Measurements from ENCODE around the gene TAS2R7.
"Not testable (repeated sequence)": the region's sequence is repeated elsewhere in the genome, so short reads cannot be mapped to it uniquely, and the experiment has no call there.

TAS2R7 gene, protein sequence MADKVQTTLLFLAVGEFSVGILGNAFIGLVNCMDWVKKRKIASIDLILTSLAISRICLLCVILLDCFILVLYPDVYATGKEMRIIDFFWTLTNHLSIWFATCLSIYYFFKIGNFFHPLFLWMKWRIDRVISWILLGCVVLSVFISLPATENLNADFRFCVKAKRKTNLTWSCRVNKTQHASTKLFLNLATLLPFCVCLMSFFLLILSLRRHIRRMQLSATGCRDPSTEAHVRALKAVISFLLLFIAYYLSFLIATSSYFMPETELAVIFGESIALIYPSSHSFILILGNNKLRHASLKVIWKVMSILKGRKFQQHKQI

DNA sequence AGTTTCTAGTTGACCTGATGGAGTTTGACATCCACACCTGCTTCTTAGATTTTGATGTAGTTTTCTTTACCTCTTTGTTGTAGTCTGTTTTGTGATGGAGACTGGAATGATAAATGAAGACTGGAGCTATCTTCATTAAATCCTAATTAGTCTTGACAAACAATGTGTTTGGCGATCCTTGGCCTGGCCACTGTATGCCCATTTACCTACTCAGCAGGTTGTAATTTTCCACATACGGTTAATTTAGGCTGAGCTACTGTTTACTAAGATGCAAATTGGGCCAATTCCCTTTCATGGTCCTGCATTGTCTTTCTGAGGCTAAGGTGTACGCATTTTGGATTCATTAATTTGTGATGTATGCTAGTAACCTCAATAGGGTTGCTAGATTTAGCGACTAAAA, at the start of gene TAS2R7:
Gene TAS2R7, minus strand, starts transcription at position 41 of the 400 bp plus-strand sequence. CDS start 57 bp downstream, outside the sequence.
- no peak for DNase-seq (ENCODE audit: low read depth in 1 of 2, low spot score in 1 of 2)

DNA sequence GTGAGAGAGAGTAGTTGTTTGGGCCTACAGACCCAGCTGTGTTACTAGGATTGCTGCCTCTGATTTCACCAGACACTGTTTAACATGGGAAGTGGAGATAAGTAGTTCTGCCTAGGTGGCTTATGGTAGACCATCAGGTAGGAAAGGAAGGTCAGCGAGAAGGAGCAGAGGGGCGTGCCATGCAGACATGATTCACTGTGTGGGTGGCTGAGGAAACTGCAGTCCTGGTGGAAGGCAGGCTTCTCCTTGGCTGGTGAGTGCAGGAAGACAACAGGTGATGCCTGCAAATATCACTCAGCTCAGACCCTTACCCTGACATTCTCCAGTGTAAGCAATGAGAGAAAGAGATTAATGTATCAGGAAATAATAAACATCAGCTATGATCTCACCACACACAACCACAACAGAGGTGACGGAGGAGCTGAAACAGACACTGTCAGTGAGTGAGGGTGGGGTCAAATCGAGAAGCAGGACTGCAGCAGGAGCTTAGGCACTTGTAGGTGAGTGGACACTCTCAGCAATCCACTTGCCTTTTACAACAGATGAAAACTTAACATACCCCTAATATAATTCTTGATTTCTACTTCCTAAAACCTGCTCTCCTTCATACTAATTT, 48.9 kb upstream of the TAS2R7 start:
- DNase-seq (ENCODE audit: low read depth in 1 of 2, low spot score in 1 of 2) = no peak

- DNase-seq (ENCODE audit: low read depth in 1 of 2, low spot score in 1 of 2) = no peak
Observed at GRCh38 chr12:10849425-10849878, 47.0 kb upstream of the TAS2R7 start, which contains the start of gene PRR4. PRR4 (minus strand) TSS chr12:10849475; CDS start chr12:10849437, 38 bp downstream.

GRCh38 chr12:10847744-10848143, 45.3 kb upstream of the TAS2R7 start:
- DNase-seq (ENCODE audit: low read depth in 1 of 2, low spot score in 1 of 2) = no peak

GRCh38 chr12:10842862-10843261, 40.4 kb upstream of the TAS2R7 start:
- DNase-seq (ENCODE audit: low read depth in 1 of 2, low spot score in 1 of 2) = no peak

DNA sequence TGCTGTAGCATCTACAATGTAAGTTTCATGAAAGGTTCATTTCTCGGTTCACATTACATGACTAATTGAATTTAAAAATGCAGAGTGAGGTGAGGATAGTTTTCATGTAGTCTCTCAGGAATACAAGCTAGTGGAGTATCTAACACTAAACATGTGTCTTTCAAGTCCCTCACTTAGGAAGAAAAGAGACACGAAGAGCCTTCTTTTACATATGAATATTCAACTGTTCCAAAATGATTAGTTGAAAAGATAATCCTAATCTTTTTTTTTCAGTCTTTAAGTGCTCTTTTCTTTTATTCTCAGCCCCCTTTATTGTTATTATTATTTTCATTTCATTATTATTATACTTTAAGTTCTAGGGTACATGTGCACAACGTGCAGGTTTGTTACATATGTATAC, 36.0 kb upstream of the TAS2R7 start:
- DNase-seq (ENCODE audit: low read depth in 1 of 2, low spot score in 1 of 2) = no peak

DNA sequence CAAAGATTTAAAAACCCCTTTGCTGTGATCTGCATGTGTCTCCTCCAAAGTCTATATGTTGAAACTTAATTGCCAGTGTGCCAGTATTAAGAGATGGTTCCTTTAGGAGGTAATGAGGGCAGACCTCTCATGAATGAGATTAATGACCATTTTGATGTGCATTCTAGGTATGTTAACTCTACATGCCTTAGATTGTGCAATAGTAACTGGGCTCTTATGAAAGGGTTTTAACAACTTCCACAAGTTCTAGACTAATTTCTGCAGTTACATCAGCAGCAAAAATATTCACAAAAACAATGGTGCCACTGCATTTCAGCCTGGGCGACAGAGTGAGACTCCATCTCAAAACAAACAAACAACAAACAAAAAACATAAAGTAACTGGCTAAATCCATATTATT, 27.6 kb upstream of the TAS2R7 start:
- no peak for DNase-seq (ENCODE audit: low read depth in 1 of 2, low spot score in 1 of 2)

DNA sequence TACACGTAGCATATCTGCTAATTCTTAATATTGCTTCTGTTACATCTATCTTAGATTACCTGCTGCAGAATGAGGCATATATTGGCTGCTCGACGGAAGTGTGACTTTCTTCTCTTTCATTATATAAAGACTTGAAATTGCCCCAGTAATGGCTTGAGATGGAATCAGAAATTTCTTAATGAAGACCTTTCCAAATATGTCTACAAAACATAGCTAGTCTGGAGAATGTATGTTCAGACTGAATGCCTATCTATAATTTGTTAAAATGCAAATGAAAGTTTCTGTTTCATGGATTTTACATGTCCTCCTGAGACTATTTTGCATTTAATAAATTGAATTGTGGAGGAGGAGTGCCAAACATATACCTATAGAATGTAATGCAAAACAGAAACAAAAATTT, 23.8 kb upstream of the TAS2R7 start, which contains the start of gene TAS2R10:
Gene TAS2R10, minus strand, starts transcription at position 101 of the 400 bp plus-strand sequence. Its CDS starts 89 bp downstream, at position 12.
- no peak for DNase-seq (ENCODE audit: low read depth in 1 of 2, low spot score in 1 of 2)

GRCh38 chr12:10824957-10825356, 22.5 kb upstream of the TAS2R7 start:
- no peak for DNase-seq (ENCODE audit: low read depth in 1 of 2, low spot score in 1 of 2)

DNA sequence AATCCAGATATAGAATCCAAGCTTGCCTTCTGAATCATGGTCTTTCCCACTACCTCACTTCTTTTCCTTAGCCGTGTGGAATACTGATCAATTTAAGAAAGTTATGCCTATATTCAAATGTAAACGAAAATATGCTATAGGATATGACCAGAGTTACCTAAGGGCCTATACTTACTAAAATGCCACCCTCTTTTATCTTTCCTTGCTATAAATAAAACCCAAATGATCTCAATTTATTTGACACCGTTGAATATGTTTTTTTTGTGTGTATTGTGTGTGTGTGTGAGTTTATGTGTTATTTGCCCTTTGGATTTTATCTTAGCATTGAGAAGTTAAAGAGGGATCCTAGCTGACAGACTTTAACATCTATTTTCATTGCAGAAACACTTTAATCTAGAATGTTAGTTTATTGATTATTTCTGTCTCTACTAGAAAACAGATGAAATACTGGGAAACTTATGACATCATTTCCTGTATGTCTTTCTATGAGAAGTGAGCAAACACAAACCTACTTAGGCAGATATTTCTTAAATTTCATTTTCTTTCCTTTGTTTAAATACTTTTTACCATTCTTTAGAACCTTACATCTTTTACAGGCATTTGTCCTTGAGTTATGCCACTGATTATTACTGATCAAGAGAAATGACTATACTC, 9.6 kb upstream of the TAS2R7 start:
- DNase-seq (ENCODE audit: low read depth in 1 of 2, low spot score in 1 of 2) = no peak

GRCh38 chr12:10810068-10810467, 7.6 kb upstream of the TAS2R7 start, which contains the start of gene TAS2R9:
TAS2R9 (minus strand) TSS chr12:10810168; CDS start chr12:10810075, 93 bp downstream.
- no peak for DNase-seq (ENCODE audit: low read depth in 1 of 2, low spot score in 1 of 2)

DNA sequence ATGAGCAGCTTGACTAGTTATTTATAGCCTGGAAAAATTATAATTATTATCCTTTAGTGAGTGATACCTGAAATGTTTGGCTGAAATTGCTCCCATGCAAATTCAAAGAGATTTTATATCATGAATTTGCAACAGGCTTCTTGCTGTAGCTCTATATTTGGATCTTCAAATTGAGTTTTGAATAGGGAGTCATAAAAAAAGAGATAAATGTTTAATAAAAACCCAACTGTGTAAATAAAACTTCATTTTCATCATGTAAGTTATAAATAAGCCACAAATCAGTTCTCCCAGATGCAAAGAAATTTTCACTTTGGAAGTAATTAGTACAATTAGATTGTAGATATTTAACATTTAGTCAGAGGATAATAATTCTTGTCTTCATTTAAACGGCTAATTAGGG, 4.8 kb upstream of the TAS2R7 start, which contains the start of gene TAS2R8:
Gene TAS2R8, minus strand, starts transcription at position 101 of the 400 bp plus-strand sequence. CDS start 306 bp downstream, outside the sequence.
- DNase-seq (ENCODE audit: low read depth in 1 of 2, low spot score in 1 of 2) = no peak

GRCh38 chr12:10801741-10802140, 686 bp downstream of the TAS2R7 start:
- no peak for DNase-seq (ENCODE audit: low read depth in 1 of 2, low spot score in 1 of 2)

GRCh38 chr12:10794222-10794621, 8.2 kb downstream of the TAS2R7 start:
- no peak for DNase-seq (ENCODE audit: low read depth in 1 of 2, low spot score in 1 of 2)

DNA sequence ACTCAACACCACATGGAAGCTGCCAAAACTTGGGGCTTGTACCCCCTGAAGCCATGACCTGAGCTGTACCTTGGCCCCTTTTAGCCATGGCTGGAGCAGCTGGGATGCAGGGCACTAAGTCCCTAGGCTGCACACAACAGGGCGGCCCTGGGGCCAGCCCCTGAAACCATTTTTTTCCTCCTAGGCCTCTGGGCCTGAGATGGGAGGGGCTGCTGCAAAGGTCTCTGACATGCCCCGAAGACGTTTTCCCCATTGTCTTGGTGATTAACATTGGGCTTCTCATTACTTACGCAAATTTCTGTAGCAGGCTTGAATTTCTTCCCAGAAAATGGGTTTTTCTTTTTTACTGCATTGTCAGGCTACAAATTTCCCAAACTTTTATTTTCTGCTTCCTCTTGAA, 10.7 kb downstream of the TAS2R7 start:
- DNase-seq (ENCODE audit: low read depth in 1 of 2, low spot score in 1 of 2) = not testable (repeated sequence)

GRCh38 chr12:10783252-10783651, 19.2 kb downstream of the TAS2R7 start:
- no peak for DNase-seq (ENCODE audit: low read depth in 1 of 2, low spot score in 1 of 2)

DNA sequence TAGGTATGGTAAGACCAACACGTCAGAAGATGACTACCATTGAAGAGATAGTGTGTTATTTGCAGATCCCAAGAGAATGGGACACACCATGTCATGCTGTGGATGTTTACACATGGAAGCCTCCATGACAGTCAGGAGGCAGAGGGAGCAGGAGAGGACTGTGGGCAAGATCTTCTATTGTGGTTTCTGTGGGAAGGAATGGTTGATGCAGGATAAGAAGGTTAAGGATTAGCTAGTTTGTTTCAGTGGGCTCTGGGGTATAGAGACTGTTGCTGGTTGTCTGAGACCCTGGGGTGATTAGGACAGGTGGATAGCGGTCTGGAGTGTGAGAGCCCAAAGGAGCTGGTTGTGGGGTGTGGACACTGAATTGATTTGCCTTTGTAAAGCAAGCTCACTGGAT, 23.3 kb downstream of the TAS2R7 start:
- no peak for DNase-seq (ENCODE audit: low read depth in 1 of 2, low spot score in 1 of 2)

GRCh38 chr12:10771132-10771733, 31.2 kb downstream of the TAS2R7 start:
- peak in 1 of 2 donors; percentile 7 for DNase-seq (ENCODE audit: low read depth in 1 of 2, low spot score in 1 of 2)

DNA sequence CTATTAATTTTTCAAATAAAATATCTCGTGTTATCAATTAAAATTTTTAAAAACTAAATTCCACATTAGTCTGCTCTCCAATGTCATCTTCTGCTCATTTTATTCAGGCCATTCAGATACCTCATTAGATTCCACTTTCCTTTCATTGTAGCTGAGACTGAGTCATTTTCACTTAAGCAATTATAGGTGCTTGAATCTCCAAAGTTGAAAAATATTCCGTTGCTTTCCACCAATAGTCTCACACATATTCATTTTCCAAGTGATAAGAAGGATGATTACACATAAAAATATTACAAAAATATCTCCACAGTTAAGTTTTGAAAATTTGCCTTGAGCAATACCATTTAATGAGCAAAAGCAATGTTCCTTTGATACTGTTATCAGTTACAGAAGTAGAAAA, 42.8 kb downstream of the TAS2R7 start:
- no peak for DNase-seq (ENCODE audit: low read depth in 1 of 2, low spot score in 1 of 2)

DNA sequence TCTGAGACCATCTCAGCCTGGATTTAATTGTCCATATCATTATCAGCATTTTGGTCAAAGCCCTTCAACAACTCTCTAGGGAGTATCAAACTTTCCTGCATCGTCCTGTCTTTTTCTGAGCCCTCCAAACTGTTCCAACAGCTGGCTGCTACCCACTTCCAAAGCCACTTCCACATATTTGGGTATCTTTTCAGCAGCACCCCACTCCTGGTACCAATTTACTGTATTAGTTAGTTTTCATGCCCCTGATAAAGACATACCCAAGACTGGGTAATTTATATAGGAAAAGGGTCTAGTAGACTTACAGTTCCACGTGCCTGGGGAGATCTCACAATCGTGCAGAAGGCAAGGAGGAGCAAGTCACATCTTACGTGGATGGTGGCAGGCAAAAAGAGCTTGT, 46.2 kb downstream of the TAS2R7 start:
- DNase-seq (ENCODE audit: low read depth in 1 of 2, low spot score in 1 of 2) = no peak

GRCh38 chr12:10753059-10753458, 49.4 kb downstream of the TAS2R7 start:
- DNase-seq (ENCODE audit: low read depth in 1 of 2, low spot score in 1 of 2) = no peak
